DMS53 (cell line): ENCODE measurements around the gene SIDT2.
A peak's percentile ranks its signal among the peaks of the same experiment; 100 is the strongest.

Experiments
- DNase-seq: peaks from one replicate; lab custom pipeline; 2025; lab: John Stamatoyannopoulos, UW

Gene SIDT2

DNA sequence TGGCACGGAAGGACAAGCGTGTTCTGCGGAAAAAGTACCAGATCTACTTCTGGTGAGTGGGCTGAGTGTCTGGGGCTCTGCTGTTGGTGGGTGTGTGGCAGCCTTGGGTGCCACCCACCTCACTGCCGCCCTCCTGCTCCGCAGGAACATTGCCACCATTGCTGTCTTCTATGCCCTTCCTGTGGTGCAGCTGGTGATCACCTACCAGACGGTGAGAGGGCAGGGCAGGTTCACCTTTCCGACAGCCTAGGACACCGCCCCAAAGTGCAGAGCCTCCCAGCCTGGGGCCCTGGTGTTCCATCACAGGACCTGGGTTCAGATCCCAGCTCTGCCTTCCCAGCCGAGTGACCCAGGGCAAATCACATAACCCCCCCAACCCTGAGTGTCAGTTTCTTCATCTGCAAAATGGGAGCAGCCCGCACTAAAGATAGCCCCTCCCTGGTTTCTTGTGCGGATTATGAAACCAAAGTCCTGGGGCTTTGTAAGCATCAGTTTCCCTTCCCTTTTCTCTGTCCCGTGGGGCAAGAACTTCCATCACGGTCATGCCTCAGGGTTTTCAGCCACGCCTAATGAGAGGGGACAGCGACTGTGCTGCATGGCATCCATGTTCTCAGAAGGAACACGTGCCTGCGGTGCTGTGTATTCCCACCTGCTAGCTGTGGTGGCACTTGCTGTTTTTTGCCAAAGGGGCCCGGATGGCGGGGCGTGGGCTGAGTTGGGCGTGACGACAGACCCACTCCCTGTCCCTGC, 10.8 kb downstream of the SIDT2 start:
- DNase-seq, result no peak

DNA sequence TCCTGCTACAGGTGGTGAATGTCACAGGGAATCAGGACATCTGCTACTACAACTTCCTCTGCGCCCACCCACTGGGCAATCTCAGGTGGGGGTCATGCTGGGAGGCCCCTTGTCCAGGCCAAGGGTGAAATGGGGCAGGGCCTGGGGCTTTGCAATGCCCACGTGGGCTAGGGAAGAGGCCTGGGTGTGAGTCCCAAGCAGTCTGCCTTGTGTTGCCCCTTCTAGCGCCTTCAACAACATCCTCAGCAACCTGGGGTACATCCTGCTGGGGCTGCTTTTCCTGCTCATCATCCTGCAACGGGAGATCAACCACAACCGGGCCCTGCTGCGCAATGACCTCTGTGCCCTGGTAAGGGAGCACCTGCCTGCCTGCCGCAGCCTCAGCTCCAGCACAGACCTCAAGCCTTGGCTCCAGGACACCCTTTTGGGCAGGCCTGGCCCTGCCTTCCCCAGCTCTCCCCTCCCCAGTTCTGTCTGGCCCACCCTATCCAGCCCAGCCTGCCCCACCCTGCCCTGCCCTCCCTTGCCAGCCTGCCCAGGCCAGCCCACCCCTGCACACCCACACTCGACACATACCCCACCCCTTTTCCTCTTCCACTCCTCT, 11.5 kb downstream of the SIDT2 start:
- no peak for DNase-seq

DNA sequence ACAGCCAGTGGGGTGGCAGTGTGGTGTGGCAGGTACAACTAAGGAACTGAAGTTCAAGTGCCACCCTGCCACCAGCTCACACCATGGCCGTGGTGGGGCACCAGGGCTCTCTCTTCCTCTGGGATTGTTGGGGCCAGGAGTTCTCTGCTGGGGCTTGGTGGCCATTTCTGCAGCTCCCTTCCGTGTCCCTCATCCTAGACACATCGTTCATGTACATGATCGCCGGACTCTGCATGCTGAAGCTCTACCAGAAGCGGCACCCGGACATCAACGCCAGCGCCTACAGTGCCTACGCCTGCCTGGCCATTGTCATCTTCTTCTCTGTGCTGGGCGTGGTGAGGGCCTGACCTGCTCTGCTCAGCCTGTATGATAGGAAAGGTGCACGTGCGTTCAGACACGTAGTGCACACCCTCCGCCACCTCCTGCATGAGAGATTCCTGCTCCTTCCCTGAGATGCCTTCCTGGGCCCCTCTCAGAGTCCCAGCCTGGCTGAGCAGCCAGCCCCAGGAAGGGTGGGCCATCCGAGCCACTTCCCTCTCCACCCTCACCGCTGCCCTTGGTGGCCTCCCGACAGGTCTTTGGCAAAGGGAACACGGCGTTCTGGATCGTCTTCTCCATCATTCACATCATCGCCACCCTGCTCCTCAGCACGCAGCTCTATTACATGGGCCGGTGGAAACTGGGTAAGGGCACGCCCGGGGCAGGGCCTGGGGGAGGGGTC, 13.3 kb downstream of the SIDT2 start:
- DNase-seq, result no peak

DNA sequence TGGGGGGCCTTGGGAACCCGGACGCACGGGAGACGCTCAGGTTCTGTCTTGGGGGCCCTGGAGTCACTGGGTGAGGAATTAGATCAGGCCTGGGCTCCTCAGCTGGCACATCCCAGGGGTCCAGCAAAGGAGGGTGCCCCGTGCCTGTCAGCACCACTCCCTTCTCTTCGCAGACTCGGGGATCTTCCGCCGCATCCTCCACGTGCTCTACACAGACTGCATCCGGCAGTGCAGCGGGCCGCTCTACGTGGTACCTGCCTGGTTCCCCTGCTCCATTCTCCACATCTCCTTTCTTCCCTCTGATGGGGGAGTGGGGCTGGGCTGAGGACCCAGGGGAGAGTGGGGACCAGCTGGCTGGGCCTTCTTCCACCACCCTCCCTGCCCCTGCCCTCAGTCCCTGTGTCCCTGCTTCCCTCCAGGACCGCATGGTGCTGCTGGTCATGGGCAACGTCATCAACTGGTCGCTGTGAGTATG, 13.9 kb downstream of the SIDT2 start:
- DNase-seq, result no peak

DNA sequence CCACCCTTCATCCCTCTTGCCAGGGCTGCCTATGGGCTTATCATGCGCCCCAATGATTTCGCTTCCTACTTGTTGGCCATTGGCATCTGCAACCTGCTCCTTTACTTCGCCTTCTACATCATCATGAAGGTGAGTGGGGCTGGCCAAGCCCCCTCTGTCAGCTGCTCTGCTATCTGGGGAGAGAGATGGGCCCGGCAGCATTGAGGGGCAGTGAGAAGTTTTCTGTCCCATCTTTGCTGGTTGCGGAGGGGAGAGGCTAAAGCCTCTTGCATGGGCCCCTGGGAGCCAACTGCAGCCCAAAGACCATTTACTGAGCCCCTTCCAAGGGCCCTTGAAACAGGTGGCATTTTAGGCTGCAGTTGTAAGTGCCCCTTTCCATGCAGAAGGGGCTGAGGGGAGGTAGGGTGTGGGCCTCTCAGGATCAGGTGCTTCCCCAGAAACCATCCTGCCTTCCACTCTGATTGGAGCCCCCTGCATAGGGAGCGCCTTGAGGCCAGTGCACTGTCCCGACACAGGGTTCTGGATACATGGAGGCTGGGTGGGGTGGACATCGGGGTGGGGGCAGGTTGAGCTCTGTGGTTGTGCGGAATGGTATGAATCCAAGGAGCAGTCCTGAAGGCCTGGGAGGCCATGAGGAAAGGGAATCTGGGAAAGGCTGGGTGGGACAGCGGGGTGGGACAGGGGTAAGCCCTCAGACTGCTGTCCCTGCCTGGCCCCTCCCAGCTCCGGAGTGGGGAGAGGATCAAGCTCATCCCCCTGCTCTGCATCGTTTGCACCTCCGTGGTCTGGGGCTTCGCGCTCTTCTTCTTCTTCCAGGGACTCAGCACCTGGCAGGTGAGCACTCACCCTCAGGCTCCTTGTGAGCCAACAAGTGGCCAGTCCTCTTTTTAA, 14.8 kb downstream of the SIDT2 start:
- no peak for DNase-seq

DNA sequence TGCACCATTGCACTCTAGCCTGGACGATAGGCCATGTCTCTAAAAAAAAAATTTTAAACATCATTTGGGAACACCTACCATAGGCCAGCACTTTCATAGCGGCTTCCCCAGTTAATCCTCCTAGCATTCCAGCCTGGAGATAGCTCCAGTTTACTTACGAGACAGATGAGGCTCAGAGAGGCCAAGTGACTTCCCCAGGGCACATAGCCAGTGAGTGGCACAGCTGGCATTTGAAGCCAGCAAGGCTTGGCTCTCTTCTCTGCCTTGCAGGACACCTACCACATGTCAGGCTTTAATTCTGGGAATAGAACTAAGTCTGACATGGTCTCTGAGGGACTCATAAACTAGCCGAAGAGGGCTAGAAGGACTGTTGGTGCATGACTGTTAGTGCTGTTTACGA, 15.7 kb downstream of the SIDT2 start:
- DNase-seq, result no peak

DNA sequence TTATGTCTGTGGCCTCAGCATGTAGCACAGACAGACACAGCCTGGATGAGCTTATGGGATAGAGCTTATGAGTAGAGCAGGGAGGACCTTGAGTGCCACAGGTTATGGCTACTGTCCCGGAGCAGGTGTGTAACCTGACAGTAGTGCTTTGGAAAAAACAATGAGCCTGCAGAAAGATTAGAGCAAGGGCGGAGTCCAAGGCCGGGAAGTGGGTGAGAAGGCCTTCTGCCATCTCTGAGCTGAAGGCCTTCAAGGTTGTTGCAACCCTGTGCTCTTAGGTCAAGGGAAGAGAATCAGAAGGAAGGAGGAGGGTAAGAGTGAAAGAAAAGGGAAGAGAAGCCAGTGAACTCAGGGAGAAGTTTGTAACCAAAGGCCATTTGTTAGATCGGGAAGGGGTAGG, 16.7 kb downstream of the SIDT2 start:
- DNase-seq, result no peak

DNA sequence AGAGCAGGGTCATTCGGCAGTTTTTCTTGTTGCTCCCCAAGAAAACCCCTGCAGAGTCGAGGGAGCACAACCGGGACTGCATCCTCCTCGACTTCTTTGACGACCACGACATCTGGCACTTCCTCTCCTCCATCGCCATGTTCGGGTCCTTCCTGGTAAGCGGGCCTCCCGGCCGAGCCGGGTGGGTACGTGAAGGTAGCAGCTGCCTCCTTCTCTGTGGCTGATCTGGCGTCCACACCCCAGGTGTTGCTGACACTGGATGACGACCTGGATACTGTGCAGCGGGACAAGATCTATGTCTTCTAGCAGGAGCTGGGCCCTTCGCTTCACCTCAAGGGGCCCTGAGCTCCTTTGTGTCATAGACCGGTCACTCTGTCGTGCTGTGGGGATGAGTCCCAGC, 17.2 kb downstream of the SIDT2 start:
- no peak for DNase-seq

DNA sequence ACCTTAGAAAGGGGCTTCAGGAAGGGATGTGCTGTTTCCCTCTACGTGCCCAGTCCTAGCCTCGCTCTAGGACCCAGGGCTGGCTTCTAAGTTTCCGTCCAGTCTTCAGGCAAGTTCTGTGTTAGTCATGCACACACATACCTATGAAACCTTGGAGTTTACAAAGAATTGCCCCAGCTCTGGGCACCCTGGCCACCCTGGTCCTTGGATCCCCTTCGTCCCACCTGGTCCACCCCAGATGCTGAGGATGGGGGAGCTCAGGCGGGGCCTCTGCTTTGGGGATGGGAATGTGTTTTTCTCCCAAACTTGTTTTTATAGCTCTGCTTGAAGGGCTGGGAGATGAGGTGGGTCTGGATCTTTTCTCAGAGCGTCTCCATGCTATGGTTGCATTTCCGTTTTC, 18.5 kb downstream of the SIDT2 start:
- no peak for DNase-seq

DNA sequence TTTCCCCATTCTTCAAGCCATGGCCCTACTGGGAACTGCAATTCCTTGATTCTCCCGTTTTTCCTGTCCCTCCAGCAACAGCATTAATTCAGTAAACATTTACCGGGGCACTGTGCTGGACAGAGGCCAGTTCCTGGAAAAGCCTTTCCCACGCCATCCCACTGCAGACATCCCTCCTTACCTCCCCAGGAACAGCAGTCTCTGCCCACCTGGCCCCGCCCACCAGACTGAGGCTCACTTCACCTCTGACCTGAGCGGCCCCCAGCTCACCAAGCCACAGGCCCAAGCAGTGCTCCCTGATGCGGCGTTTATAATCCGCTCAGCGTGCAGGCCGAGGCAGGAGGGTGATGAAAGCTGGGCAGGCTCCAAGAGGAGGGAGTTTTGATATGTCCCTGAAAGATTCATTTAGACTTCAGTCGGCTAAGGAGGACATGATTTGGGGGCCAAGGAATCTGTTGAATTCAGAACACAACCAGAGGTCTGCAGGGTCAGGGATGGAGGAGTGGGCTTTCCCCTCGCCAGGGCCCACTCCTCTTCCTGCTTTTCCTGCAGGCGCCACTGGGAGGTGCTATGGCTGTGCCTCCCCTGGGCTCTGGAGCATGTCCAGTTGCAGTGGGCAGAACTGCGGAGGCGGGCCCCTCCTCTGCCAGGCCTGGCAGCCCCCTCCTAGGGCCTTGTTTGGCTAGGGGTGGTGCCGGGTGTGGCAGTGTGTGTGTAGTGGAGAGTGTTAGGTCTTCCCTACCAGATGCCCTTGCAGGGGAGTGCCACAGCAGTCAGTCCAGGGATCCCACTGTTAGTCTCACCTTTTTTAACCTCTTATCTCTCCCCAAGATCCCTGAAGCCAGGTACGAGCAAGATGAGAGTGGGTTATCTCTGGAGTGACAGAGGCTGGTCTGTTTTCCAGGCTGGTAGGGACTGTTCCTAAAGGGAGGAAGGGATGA, 19.2 kb downstream of the SIDT2 start:
- peak; percentile 17 for DNase-seq

DNA sequence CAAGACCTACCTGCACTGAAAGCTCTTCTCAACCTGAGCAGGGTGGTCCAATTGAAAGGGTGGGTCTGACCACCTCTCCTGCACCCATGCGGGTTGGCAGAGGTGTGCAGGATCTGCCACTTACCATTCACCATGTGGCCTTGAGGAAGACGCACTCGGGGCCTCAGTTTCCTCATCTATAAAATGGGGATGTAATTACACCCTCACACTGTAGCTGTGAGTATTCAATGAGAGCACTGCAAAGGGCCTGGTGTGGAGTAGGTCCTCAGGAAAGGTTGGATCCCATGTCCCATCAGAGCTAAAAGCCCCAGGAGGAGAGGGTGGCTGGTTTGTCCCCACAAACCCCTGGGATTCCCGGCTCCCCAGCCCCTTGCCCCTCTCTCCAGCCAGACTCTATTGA, 20.1 kb downstream of the SIDT2 start:
- DNase-seq, result no peak

DNA sequence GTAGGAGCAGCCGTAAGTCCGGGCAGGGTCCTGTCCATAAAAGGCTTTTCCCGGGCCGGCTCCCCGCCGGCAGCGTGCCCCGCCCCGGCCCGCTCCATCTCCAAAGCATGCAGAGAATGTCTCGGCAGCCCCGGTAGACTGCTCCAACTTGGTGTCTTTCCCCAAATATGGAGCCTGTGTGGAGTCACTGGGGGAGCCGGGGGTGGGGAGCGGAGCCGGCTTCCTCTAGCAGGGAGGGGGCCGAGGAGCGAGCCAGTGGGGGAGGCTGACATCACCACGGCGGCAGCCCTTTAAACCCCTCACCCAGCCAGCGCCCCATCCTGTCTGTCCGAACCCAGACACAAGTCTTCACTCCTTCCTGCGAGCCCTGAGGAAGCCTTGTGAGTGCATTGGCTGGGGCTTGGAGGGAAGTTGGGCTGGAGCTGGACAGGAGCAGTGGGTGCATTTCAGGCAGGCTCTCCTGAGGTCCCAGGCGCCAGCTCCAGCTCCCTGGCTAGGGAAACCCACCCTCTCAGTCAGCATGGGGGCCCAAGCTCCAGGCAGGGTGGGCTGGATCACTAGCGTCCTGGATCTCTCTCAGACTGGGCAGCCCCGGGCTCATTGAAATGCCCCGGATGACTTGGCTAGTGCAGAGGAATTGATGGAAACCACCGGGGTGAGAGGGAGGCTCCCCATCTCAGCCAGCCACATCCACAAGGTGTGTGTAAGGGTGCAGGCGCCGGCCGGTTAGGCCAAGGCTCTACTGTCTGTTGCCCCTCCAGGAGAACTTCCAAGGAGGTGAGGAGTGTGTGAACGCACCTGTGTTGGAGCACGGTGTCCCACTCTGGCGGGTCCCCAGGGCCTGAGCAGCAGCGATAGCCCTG, 20.7 kb downstream of the SIDT2 start, which contains the start of gene TAGLN:
TSS of gene TAGLN (plus strand) at position 318 of the 863 bp plus-strand sequence. CDS start 3,644 bp downstream, outside the sequence.
- no peak for DNase-seq

DNA sequence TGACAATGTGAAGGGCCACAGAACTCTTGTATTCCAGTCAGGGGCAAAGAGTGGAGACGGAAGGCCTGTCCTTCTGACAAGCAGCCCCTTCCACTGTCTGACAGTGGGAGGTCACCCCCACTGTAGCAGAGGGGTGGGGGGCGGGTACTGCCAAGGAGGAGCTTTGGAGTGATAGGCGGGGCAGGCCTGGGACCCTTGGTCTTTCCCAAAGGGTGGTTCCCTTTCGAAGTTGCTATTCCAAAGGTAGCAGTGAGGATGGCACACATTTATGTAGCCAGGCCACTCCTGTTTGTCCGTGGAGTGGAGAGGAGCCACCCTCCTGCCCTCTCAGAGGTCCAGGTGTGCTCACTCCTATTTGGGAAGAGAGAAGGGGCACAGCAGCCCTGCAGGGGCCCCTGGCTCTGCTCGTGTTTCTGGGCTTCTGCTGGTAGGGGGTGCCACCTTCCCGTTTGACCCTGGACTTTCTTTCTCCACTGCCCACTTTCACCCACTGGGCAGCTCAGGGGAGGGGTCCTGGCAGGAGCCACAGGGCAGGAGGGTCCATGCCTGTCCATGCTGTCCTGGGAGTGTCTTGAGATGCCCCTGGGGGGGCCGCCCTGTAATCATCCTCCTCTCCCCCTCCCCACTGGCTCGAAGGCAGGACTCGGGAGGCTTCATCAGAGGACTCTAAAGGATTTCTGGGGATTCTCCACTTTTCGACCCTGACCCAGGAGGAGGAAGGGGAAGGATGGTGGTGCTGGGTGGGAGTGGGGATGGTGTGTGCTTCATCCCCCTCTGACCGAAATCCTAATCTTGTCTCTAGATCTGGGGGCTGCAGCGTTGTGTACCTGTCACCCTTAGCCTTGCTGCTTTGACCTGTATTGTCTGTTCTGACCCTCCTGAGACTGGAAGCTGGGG, 21.6 kb downstream of the SIDT2 start:
- DNase-seq, result no peak

DNA sequence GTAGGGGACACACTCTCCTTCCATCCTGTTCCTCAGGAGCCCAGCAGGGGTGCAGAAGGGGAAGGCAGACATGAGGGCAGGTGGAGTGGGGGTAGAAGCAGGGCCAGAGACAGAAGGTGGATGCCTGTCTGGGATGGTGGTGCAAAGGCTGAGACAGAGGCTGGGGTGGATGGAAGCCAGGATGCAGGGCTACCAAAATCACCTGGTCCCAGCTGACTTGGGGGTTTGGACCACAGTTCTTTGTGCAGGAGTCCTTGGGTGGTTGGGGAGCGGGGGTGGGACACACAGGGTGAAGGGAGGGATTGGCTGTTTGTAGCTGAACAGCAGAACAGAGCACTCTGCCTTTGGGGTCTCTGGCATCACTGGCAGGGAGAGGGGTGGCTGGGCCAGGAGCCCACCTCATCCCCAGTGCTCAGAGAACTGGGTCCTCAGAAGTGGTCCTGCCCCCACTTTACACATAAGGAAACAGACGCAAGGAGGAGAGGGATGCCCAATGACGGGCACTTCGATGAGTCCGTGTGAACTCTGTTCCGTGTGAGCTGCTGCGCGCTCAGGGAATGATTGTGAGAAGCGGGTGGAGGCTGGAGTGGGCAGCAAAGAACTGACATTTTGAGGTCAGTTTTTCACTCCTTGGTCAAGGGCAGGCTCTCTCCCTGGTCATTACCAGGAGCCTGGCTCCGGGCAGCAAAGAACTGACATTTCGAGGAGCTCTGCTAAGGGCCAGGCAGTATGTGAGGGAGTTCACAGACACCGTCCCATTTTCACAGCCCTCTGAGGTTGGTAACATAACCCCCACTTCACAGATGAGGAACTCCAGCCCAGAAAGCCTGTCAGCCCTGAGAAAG, 22.5 kb downstream of the SIDT2 start:
- DNase-seq, result no peak

DNA sequence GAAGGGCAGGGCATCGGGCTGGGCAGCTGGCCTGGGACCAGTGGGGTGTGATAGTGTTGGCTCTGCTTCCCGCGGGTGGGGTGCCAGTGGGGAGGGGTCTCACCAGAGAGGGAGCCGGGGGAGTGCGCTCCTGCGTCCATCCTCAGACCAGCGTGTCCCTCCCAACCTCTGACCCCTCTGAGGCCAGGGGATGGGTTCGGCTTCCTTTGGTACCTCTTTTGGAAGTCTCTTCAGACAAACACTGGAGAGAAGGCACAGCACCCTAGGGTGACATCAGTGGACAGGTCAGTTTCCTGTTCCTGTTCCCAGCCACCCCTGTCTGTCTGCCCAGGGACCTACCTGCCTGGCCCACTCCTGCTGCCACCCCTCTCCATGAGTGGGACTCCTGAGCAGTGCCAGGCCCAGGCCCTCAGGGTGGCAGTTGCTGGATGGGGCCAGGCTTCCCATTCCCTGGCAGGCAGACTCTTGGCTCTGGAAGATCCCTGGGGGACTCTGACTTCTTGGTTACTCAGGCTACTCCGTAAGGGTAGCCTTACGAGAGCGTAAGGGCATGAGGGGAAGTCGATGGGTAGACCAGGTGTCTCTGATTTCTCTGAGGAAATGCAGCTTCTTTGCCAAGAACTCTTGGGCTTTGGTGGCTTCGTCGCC, 23.2 kb downstream of the SIDT2 start:
- no peak for DNase-seq

DNA sequence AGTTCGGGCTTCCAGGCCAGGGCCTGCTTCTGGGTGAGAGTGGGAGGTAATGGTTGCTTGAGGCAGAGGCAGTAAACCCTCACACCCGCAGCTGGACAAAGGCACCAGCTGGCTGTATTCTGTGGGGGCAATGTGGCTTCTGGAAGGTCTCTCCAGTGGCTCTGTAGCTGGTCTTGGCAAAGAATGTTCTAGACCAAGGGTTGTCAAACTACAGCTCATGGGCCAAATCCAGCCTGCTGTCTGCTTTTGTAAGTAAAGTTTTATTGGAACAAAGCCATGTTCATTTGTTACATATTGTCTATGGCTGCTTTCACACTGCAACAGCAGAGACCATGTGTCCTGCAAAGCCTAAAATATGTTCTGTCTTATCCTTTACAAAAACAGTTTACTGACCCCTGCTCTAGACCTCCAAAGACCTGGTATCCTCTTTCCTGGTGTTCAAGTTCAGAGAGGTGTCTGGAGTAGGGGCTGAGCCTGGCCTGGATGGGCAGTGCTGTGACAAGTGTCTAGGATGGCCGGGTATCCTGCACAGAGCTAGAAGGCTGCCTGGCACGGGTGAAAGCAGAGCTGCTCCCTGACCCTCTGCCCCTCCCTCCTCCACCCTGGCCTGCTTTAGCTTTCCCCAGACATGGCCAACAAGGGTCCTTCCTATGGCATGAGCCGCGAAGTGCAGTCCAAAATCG, 24.0 kb downstream of the SIDT2 start:
- DNase-seq, result no peak

DNA sequence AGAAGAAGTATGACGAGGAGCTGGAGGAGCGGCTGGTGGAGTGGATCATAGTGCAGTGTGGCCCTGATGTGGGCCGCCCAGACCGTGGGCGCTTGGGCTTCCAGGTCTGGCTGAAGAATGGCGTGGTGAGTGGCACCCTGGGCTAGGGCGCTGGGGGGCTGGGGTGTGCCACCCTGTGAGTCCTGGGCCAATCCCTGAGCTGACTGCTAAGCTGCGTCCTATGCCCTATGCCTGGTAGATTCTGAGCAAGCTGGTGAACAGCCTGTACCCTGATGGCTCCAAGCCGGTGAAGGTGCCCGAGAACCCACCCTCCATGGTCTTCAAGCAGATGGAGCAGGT, 24.5 kb downstream of the SIDT2 start:
- no peak for DNase-seq
